ENCODE data around the gene PYY.
A peak's percentile ranks its signal among the peaks of the same experiment; 100 is the strongest.
"Not testable (repeated sequence)": the region's sequence is repeated elsewhere in the genome, so short reads cannot be mapped to it uniquely, and the experiment has no call there.

Gene PYY

DNA sequence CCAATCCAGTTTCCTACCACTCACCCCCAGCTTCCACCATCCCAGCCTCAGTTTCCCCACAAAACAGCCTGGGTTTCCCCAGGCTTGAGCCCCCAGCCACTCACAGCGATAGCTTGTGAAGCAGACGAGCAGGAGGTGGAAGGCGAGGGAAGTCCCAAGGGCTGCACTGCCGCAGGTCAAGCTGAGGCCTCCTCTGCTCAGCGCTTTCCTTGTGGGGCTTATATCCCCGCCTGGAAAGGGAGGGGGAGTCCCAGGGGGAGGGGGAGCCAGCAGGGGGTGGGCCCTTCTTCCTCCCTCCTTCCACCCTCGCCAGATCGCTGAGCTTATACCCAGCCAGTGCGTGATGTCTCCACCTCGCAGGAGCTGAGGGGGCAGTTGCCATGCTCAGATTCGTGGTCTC lies at the start of gene PYY:
Gene PYY (minus strand): TSS at position 195 of the 400 bp plus-strand sequence. CDS start 457 bp downstream, outside the sequence.
- no peak for DNase-seq

DNA sequence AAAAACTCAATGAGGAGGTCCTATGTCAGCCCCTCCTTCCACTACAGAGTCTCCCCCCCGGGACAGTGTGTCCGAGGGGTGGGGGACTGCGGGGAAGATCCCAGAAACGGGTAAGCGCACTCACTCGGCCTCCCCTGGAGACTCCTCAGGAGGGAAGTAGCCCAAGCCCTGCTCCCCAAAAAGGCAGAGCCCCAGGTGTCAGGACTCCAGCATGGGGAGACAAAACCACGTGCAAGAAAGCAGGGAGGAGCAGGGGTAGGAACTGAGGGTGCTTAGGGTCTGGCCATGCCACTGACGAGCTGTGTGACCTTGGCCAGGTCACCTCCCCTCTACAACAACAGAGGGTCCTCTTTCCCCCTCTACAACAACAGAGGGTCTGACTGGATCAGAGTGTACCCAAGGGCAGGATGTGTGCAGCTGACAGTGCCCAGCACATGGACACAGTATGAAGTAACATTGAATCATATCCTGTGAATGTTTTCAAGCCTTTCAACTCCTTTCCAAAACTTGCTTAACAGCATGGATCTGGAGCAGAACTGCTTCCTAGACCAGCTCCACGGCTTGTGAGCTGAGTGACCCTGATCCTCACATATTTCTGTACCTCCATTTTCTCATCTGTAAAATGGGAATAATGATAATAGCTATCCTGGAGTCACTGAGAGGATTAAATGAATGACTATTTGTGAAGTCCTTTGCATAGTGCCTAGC lies 48.6 kb upstream of the PYY start:
- no peak for DNase-seq

DNA sequence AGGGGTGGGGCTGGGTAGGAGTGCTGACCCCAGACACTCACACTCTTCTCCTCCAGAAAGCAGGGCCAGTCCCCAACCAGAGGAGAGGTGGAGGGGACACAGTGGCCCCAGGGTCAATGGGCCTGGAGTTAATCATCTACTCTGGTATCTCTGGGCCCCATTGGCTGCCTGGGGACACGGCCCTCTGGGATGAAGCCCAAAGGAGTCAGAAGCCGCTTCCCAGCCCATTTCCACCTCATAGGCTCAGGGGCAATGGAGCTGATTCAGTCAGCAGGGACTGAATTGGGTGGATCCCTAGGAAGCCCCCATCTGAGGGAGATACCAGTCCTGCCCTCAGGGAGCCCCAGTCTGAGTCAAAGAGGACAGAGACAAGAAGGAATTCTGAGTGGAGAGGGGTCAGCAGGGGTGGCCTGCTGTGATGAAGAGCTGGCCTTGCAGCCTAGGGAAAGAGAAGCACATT lies 47.8 kb upstream of the PYY start:
- DNase-seq, result no peak

DNA sequence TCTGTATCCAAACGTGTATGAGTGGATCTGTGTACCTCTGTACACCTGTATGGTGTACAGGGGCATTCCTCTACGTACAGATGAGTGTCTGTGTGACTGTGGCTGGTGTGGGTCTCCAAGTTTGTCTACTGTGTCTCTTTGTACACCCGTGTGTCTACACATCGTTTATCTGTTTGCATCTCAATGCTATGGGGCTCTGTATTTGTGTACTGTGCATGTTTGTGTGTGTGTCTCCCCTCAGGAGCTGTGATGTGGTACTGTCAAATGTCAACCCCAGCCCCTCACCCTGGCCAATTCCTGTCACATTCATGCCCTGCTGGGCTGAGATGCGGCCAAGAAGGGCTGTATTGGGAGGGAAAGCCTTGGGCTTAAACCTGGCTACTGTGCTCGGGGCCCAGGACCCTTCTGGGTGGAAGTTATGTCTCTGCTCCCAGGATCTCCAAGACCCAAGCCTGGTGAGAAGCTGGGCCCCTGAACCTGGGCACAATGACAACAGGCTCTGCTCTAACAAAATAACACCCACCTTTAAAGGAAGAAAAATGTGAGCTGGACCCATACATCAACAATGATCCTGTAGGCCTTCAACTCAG lies 47.2 kb upstream of the PYY start:
- no peak for DNase-seq

DNA sequence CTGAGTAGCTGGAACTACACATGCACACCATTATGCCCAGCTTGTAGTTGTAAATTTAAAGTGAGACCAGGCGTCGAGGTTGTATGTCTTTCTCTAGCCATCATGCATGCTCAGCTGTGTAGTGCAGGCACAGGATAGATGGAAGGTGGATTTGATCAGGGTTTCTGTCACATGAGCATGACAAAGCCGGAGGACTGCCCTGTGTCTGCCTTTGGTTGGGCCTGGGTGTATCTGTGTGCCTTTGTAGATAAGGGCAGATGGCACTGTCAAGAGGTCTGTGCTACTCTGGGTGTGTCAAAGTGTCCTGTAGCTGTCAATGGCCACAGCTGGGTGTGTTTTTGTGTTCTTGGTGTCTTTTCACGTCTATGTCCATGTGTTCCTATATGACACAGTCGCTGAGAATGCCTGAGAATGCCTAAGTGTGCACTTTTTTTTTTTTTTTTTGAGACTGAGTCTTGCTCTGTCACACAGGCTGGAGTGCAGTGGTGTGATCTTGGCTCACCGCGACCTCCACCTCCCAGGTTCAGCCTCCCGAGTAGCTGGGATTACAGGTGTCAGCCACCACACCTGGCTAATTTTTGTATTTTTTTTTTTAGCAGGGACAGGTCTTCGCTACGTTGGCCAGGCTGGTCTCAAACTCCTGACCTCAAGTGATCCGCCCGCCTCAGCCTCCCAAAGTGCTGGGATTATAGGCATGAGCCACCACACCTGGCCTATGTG lies 46.6 kb upstream of the PYY start:
- no peak for DNase-seq

DNA sequence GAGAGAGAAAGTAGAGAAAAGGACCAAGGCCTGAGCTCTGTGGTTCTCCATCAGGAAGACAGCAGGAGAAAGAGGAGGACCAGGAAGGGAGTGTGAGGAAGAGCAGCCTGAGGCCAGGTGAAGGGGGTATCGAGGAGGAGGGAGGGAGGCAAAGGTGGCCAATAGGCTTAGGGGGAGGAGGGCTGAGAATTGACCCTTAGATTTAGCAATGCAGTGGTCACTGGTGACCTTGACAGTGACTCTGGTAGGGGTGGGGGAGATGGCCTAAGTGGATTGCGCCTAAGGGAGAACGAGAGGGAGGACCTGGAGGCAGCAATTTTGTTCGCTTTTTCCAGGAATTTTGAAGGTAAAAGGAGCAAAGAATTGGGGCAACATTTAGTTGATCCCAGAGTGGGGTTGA lies 45.3 kb upstream of the PYY start:
- DNase-seq, result no peak

DNA sequence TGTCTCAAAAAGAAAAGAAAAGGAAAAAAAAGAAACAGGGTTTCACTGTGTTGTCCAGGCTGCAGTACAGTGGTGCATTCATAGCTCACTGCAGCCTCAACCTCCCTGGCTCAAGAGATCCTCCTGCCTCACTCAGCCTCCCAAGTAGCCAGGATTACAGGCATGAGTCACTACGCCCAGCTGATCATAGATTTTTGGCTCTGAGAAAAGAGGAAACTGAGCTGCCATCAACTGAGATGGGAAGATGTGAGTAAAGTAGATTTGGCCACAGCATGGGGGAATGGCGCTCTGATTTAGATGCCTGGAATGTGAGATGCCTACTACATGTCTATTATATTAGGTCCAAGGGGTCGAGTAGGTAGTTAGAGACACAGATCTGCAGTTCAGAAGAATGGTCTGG lies 44.8 kb upstream of the PYY start:
- no peak for DNase-seq

DNA sequence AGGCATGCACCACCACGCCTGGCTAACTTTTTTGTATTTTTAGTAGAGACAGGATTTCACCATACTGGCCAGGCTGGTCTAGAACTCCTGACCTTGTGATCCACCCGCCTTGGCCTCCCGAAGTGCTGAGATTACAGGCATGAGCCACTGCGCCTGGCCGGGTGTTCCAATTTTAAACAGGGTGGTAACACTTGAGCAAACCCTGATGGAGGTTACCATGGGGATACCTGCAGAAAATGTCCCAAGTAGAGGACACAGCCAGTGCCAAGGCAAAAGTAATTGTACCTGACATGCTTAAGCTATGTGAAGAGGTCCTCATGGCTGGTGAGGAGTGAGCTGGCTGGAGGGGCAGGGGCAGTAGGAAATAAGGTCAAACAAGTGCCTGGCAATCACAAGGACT lies 43.4 kb upstream of the PYY start:
- DNase-seq, result not testable (repeated sequence)

DNA sequence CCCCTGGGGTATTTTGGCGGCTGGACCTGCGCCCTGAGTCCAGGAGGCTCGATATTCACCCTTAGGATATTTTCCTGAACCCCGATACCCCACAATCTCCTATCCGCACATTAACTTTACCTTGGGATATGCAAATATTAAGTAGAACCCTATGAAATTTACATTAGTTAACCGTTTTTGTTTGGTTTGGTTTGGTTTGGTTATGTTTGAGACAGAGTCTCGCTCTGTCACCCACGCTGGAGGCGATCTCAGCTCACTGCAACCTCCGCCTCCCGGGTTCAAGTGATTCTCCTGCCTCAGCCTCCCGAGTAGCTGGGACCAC lies 41.4 kb upstream of the PYY start:
- DNase-seq, result no peak

DNA sequence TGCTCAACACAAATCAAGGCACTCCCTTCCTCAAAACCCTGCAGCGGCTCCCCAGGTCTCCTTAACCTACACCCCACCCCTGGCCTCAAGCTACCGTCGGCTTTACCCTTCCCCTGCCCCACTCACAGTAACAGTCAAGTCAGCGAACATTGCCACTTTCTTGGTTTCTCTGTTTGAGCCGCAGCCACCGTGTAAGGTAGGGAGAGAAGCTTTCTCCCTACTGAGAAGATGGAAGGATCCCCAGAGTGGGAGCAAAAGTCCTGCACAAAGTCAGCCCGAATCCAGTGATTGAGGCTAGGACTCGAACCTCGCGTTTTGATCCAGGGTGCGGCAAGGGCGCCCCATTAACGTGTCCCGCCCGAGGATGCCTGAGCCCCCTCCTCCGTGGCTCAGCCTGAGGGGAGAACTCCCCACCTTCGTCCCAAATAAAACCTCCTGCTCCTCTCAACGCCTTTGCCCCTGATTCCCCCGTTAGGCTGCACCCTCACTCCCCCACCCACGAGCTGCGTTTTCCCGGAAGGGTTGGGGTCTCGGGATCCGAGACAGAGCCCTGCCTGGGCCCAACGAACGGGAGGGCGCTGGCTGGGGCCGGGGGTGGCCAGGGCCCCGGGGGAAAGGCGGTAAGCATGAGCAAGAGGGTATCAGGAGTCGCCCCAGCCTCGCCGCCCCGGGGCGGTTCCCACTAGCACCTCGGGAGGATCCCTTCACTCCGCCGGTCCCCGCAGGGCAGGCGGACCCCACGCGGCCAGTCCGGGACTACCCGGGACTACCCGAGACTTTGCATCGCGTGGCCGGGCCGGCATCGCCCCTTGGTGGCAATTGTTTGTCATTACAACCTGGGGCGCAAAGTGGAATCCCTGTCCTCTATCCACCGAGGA lies 40.8 kb upstream of the PYY start:
- peak; percentile 85 for DNase-seq

DNA sequence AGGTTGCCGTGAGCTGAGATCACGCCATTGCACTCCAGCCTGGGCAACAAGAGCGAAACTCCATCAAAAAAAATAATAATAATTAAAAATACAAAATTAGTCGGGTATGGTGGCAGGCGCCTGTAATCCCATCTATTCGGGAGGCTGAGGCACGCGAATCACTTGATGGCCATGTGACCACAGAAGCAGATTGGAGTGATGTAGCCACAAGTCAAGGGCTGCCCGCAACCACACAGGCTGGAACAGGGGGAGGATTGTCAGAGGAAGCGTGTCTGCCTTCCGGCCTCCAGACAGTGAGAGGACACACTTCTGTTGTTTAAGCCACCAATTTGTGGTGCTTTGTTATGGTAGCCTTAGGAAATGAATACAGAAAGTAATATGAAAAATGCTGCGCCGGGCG lies 38.9 kb upstream of the PYY start:
- no peak for DNase-seq

DNA sequence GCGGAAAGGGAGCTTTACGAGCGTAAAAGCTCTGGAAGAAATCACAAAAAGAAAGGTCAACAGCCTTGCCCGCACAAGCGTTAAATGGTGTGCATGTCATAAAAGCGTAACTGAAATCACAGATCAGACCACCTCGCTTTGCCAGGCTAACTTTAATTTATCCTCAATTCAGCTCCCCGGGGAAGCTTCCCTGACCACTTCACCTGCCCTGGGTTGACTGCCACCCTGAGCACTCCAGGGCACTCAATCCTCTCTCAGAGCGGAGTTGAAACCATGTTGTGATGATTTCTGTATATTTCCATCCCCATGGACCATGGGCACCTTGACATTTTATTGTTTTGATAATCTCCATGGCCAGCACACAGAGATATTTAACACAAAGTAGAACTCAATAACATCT lies 34.6 kb upstream of the PYY start:
- DNase-seq, result no peak

DNA sequence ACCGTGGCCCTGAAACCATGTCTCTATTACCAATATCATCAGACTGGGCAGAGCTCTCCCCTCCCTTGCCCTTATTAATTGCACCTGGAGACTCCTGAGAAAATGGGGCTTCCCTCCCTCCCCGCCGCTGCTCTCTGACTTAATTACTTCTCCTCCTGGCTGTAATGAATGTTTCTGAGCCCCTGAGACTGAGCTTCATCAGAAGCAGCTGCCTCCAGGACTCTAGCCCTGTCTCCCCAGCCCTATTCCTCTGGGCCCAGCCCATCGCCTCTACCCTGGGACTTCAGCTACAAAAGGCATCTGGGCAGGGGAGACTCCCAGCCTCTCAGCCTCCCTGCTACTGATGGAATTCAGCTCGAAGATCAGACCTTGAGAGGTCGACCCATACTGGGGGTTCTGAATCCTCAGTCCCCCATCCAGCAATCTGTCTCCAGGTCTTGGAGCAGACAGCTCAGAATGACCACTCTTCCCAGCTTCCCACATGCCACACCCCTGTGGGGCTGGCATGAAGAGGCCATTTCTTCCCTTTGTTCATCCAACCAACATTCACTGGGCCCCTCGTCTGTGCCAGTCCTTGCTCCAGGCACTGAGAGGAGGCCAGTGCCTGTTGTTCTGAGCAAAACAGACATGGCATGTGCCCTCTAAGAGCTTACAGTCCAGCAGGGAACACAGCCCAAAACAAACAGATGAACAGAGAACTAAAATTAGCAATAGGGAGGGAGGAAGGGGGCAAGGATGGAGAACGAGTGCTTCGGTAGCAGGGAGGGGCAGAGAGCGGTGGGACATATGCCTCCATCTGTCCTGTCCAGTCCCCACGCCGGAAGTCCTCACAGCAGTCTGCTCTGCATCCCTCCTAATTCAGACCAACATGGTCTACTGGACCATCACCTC lies 33.6 kb upstream of the PYY start:
- DNase-seq, result no peak

DNA sequence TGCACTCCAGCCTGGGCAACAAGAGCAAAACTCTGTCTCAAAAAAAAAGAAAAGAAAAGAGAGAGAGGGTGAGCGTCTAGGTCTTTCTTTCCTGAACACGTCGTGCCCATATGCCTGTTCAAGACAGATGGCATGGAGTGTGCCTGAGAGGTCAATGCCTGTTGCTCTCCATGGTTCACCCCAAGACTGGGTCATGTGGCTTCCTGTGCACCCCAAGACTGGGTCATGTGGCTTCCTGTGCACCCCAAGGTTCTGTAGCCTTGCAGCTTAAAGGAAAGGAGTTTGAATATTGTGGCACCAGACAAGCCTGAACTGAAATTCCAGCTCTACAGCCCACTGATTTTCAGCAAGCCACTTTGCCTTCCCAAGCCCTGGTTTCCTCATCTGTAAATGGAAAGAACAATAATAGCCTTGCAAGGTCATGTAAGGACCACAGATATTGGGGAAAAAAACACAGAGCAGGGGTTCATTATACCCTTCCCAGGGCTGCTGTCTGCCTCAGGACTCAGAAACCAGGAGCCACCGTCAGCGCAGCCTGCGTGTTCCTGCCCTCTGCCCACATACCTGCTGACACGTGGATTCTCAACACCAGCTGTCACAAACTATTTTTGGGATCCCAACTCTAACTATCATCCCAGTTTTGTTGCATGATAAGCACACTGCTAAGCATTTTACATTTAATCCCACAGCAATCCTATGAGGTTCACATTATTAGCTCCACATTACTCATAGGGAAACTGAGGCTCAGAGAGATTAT lies 32.7 kb upstream of the PYY start:
- DNase-seq, result no peak

DNA sequence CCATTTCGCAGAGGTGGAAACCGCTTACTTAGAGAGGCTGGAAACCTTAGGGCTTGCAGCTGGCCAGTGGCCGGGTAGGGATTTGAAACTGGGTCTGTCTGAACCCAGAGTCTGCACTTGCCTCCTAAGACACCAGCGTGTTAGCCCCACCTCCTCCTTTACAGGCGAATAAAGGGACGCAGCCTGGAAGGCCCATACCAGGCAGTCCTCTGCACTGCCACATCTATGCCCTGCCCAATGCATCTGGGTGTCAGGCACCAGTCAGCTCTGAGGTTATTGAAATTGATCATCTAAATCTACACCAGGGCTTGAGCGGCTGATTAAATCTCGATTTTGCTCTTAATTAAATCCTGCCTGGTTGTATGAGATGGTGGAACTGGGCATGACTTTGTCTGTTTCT lies 30.8 kb upstream of the PYY start:
- no peak for DNase-seq

DNA sequence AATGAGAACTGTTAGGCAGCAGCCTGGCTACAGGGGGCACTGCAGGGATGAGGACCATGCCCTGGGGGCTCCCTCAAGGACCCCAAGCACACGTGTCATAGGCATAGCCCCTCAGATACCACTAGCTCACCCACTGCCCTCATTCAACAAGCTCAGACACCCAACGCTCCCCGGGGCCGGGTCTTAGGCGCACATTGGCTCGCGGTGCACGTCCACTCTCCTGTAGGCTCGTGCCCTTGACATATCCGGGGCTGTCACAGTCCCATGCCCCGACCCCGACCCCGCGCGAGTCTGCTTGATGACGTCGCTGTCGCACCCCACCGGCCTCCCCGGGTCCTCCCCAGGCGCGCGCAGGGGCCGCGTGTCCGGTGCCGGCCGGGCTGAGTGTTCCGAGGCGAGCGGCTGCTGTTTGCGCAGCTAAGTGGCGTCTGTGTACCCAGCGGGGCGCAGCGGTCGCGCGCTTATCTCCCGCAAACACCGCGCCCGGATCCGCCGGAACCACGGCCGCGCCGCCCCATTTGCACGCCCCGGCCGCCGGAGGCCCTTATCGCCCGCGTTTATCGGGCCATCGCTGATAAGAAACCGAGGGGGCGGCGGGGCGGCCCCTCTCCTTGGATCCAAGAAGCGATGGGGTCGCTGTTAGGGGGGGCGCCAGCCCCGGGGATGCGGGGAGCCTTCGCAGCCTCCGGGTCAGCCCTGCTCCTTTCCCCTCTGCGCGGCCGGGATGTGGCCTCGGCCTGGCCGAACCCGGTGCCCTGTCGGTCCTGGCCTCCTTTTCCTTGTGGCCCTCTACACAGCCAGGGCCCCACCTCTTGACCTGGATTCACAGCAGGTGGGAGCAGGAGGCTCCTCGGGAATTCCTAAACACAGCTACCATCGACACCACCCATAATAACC lies 30.0 kb upstream of the PYY start:
- peak; percentile 86 for DNase-seq

DNA sequence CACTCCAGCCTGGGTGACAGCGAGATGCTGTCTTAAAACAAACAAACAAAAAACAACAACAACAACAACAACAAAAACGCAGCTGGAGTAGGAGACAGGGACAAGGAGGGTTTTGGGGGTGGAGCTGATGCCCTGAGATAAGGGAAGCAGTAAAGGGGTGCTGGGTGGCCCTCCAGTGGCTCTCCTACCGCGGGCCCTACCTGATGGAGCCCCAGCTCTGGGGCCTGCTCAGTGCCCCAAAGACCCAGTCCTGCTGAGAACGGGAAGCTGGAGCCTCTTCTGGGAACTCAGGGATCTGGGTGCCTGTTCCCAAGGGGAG lies 29.4 kb upstream of the PYY start:
- DNase-seq, result no peak

DNA sequence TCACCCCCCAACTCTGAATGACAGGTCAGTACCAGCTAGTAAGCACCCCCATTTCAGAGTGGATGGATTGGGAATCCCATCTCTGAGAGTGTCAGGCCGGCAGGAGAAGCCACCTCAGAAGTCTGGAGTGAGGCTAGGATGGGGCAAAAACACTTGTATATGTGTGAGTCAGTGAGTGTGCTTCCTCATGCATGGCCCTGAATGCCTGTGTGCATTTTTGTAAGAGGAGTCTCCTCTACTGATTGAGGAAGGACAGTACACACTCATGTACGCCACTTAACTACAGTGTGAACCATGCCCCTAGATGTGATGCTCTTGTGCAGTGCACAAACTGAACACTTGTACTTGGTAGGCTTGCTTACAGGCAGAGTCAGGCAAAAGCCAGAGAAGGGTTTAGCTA lies 28.4 kb upstream of the PYY start:
- DNase-seq, result no peak

DNA sequence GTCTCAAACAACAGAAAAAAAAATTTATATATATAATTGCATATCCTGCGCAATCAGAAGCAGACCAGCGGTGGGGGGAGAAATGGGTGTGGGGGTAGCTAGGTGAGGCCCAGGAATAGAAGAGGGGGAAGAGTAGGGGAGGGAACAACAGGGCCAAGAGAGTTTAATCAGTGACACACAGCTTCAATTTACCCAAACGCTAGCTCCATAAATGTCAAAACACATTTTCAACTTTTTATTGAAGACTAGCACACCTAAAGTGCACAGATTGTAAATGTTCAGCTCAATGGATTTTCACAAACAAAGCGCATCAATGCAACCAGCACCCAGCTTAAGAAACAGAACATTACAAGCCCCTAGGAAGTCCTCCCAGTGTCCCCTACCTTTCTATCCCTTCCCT lies 25.9 kb upstream of the PYY start:
- no peak for DNase-seq

DNA sequence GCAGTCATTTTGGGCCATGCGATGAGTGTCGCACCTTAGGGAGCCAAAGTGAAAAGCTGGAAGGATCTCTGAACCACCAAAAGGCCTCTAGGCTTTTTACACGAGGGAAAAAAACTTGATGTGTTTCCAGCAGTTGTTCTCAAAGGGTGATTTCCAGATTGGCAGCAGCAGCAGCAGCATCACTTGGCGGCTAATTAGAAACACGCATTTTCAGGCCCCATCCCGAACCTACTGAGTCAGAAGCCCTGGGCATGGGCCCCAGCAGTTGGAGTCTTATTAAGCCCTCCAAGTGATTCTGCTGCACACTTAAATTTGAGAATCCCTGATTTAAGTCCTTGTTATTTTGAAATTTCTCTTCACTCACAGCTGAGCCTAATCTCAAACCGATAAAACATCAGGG lies 25.3 kb upstream of the PYY start:
- no peak for DNase-seq

DNA sequence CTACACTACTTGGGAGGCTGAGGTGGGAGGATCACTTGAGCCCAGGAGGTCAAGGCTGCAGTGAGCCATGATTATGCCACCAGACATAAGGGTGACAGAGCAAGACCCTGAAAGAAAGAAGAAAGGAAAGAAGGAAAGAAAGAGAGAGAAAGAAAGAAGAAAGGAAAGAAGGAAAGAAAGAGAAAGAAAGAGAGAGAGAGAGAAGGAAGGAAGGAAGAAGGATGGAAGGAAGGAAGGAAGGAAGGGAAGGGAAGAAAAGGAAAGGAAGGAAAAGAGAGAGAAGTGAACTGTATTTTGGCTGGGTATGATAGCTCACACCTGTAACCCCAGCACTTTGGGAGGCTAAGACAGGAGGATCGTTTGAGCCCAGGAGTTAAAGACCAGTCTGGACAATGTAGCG lies 24.3 kb upstream of the PYY start:
- no peak for DNase-seq

Data from retina (tissue), 1 donor.